Fibroblast of villous mesenchyme (primary cell): Measurements from ENCODE around the gene PCDH9. TPM values are rescaled to one million over a fixed set of nuclear protein-coding genes. Genes with fewer than 3 reads are reported as not detected.

Source experiments
- DNase-seq: peaks from one replicate; pipeline ENCODE4 v3.0.0-alpha.2; 2010; ENCODE audit warnings: low read depth
- H3K4me3 ChIP-seq: 2 replicates; pipeline ENCODE4 v1.5.1; 2011; ENCODE audit warnings: low read depth, mild to moderate bottlenecking, low read length
- total RNA-seq: library from RNA; depleted of rRNA; stranded (reverse); fragments of >200 nt; gene quantifications from 2 replicates; pipeline ENCODE4 v1.2.3, GENCODE V29; 2012
- TF ChIP-seq, protein P1 (sequence below): IDR thresholded peaks from 2 replicates; pipeline ENCODE4 v1.5.1; 2012; ENCODE audit warnings: low read depth, mild to moderate bottlenecking, low read length; ENCODE audit not compliant: insufficient read depth

The PCDH9 gene, protein sequence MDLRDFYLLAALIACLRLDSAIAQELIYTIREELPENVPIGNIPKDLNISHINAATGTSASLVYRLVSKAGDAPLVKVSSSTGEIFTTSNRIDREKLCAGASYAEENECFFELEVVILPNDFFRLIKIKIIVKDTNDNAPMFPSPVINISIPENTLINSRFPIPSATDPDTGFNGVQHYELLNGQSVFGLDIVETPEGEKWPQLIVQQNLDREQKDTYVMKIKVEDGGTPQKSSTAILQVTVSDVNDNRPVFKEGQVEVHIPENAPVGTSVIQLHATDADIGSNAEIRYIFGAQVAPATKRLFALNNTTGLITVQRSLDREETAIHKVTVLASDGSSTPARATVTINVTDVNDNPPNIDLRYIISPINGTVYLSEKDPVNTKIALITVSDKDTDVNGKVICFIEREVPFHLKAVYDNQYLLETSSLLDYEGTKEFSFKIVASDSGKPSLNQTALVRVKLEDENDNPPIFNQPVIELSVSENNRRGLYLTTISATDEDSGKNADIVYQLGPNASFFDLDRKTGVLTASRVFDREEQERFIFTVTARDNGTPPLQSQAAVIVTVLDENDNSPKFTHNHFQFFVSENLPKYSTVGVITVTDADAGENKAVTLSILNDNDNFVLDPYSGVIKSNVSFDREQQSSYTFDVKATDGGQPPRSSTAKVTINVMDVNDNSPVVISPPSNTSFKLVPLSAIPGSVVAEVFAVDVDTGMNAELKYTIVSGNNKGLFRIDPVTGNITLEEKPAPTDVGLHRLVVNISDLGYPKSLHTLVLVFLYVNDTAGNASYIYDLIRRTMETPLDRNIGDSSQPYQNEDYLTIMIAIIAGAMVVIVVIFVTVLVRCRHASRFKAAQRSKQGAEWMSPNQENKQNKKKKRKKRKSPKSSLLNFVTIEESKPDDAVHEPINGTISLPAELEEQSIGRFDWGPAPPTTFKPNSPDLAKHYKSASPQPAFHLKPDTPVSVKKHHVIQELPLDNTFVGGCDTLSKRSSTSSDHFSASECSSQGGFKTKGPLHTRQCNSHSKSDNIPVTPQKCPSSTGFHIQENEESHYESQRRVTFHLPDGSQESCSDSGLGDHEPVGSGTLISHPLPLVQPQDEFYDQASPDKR (N-terminal part only)
- total RNA-seq = 5.8 and 9.9 TPM in 2 replicates

DNA sequence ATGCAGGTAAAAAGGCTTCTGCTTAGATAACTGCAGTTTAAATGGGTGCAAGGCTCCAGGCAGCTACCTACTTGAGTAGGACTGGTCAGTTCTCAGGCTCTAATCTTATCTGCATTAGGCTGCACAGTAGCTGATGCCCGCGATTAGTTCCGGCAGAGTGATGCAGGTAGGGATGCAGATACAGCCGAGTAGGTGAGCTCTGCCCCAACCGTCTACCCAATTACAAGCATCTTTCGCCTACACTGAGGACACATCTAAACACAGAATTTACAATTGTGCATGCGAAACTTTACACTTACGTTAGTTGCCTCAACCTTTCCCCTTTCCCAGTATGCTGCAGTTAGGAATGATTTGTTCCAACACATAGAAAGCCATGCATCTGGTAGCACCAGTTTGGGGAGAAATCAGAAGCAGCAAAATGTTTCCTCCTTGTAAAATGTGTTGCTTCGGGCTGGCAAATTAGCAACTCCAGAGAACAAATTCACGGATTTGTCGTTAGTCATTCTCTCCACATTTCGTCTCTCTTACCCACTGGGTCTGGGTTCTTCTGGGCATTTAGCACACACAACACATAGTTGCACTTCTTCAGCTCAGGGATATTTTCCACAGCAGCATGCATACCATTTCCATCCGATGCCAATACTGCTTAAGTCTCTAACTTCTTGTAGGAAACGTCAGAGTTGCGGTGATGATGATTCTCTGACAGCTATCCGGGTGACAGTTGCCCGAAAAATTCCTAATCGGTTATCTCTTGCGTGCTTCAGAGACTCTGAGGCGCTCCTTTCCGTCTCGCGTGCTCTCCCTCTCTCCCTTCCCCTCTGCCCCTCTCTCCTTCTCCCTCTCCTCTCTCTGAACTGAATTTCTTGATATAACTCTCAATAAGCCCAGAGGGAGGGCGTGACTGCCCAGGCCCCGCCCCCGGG lies at the start of gene PCDH9:
TSS of gene PCDH9 (minus strand) at position 856 of the 923 bp plus-strand sequence. CDS start 1,896 bp downstream, outside the sequence.
- TF ChIP-seq, protein P1, sequence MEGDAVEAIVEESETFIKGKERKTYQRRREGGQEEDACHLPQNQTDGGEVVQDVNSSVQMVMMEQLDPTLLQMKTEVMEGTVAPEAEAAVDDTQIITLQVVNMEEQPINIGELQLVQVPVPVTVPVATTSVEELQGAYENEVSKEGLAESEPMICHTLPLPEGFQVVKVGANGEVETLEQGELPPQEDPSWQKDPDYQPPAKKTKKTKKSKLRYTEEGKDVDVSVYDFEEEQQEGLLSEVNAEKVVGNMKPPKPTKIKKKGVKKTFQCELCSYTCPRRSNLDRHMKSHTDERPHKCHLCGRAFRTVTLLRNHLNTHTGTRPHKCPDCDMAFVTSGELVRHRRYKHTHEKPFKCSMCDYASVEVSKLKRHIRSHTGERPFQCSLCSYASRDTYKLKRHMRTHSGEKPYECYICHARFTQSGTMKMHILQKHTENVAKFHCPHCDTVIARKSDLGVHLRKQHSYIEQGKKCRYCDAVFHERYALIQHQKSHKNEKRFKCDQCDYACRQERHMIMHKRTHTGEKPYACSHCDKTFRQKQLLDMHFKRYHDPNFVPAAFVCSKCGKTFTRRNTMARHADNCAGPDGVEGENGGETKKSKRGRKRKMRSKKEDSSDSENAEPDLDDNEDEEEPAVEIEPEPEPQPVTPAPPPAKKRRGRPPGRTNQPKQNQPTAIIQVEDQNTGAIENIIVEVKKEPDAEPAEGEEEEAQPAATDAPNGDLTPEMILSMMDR = no peak
- H3K4me3 ChIP-seq = peak within 1 kb of the TSS; percentile 81
- DNase-seq = peak; percentile 1

DNA sequence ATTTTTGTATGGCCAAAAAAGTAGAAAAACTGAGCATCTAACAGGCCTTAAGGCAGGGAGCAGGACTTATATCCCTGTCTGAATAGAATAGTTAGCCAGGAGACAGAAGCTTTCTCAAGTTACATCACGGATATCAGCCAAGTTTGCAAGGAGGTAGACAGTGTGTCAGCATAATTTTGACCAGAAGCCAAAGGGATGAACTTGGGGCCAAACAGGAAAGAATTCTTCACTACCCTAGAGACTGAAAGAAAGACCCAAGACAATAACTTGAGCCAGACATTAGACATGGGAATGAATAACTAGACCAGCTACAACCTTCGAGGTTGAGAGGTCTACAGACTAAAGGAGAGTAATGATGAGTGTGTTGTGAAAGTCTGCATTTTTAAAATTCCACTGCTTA lies 48.1 kb upstream of the PCDH9 start:
- H3K4me3 ChIP-seq = no peak overlapping the region
- TF ChIP-seq, protein P1 = no peak
- DNase-seq = peak; percentile 46

DNA sequence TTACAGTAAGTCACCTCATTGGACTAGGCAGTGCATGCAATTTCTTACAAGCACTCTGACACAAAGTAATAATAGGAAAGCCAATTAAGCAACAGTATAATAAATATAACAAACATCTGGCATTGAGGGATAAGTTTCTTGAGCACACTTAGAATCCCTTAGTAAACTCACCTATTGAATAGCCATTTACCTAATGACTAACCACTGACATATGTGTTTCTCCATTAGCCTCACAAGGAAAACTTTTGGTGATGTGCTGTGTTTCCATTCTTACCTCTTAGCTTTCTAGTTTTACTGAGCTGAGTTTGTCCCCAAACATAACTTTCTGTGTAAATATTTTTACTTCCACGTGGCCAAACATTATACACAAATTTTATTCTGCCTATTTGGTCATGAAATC lies 47.4 kb upstream of the PCDH9 start:
- DNase-seq = no peak
- H3K4me3 ChIP-seq = no peak overlapping the region
- TF ChIP-seq, protein P1 = no peak

DNA sequence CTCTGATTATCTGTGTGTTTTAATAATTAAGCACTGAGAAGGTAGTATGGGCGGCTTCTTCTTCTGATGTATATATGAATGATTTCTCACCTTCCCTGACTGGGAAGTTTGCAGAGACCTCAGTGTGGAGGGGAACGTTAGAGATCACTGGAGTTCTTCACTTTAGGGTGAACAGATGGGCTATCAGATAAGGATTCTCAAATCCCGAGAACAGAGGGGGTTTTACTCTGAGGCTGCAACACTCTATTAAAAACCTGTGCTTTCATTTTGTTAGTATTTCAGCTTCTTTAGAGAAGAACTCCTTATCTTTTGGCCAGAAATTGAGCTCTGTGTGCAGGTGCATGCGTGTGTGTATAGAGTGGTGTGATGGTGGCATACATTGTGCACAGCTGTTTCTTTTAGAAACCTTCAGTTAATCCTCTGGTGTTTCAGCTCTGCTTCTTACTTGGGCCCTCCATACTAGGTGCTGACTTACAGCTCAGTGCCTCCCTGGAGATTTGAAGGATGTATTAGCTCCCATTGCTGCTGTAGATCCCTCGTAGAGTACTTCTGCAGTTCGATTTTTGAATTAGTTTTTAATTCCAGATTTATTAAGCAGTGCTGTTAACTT lies 45.3 kb upstream of the PCDH9 start:
- H3K4me3 ChIP-seq = no peak overlapping the region
- DNase-seq = no peak
- TF ChIP-seq, protein P1 = no peak

DNA sequence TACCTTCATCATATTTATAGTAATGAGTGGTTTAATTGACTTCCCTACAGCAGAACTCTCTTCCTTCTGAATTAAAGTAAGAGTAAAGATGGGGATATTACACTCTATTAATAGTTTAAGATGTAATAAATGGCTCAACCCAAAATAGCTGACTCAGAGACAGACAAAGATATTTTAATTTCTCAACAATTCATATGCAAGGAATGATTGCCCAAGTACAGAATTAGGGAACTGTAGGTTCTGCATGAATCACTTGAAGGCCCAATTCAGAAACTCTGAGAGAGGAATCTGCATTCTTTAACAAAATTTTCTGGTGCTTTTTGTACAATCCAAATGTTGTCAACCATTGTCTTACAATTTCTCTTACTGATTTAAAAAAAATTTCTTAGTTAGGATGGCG lies 42.9 kb upstream of the PCDH9 start:
- no peak overlapping the region for H3K4me3 ChIP-seq
- TF ChIP-seq, protein P1 = no peak
- DNase-seq = no peak
